Left lung (tissue), 10 donors: ENCODE measurements around the gene UBAC1. TPM values are rescaled to one million over a fixed set of nuclear protein-coding genes. Genes with fewer than 3 reads are reported as not detected.
A peak's percentile ranks its signal among the peaks of the same experiment; 100 is the strongest.

ENCODE experiments used
- ATAC-seq: fragments of 200-7000 bp; cut with Tn5 transposase; one replicate; pipeline ENCODE4 v1.9.1; 2020; ENCODE audit warnings: moderate library complexity
- DNase-seq, 4 donors: peaks; one replicate each; pipeline ENCODE4 v3.0.0-alpha.2; 2013 to 2020
- H3K27ac ChIP-seq, 2 donors: fragments of 200-600 bp; sonication (generic) in 1 of 2; one replicate each; pipeline versions ENCODE4 v1.5.0 to v1.8.0; 2020 to 2021
- H3K27me3 ChIP-seq, 2 donors: fragments of 200-600 bp; sonication (generic) in 1 of 2; one replicate each; pipeline versions ENCODE4 v1.5.0 to v1.8.0; 2020 to 2021
- H3K36me3 ChIP-seq, 2 donors: fragments of 200-600 bp; sonication (generic) in 1 of 2; one replicate each; pipeline versions ENCODE4 v1.5.0 to v1.8.0; 2020 to 2021
- H3K4me1 ChIP-seq, 2 donors: fragments of 200-600 bp; one replicate each; pipeline ENCODE4 v1.8.0; 2021
- H3K4me3 ChIP-seq, 2 donors: fragments of 200-600 bp; sonication (generic) in 1 of 2; one replicate each; pipeline versions ENCODE4 v1.5.0 to v1.8.0; 2020 to 2021; ENCODE audit warnings: mild to moderate bottlenecking in 1 of 2
- H3K9me3 ChIP-seq, 2 donors: fragments of 200-600 bp; sonication (generic) in 1 of 2; one replicate each; pipeline versions ENCODE4 v1.5.0 to v1.8.0; 2020 to 2021
- CTCF ChIP-seq, 2 donors: fragments of 200-600 bp; sonication (generic) in 1 of 2; IDR thresholded peaks; one replicate each; pipeline versions ENCODE4 v1.5.0 to v1.8.0; 2021; ENCODE audit warnings: antibody characterized with exemption in 2 of 2
- intact Hi-C, 2 donors: fragments of 100-400 bp; cut with DNase I; formaldehyde crosslinking; loops; one replicate each; pipeline versions ENCODE4 v1.11.2 to v1.14.2; 2022
- polyA plus RNA-seq, 6 donors: library from polyadenylated mRNA; unstranded; fragments of 120-200 nt; gene quantifications; one replicate each; pipeline ENCODE4 v1.2.1, GENCODE V29; 2013; ENCODE audit not compliant: insufficient read length in 6 of 6
- total RNA-seq, 2 donors: library from RNA; stranded (reverse); fragmentation: NEBNext Ultra II Directional; extraction: Animal tissue kit (Norgen Biotek cat#: 25700); gene quantifications; one replicate each; pipeline ENCODE4 v1.2.1, GENCODE V29; 2021
- donor health status: DM: no; HTN: yes; CAD: no.
- donor health status: DM: no; HTN: no; CAD: no.

The UBAC1 gene
- total and polyA plus RNA-seq, 8 donors, result 28.5 to 40.2 (median 33.5) TPM

DNA sequence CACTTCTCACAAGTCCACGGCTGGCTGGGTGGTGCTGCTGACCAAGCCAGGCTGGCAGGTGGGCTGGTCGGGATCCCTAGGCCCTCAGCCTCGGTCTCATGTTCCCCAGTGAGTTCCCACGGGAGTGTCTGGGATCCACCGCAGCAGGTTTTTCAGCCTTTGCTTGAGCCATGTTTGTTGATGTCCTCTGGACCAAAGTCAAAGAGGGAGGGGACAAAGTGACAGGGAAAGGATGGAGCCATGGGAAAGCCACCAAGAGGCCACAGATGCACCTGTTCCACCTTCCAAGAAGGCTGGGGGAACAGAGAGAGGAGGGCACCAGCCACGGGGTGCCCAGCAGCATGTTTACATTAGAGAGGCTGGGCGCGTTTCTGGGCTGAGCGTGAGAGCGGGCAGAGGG lies 2.8 kb upstream of the UBAC1 start:
- Histone ChIP-seq H3K27ac (no peak overlapping the region), H3K4me3 (no peak overlapping the region), H3K9me3 (no peaks in the 10 kb centered on the region), H3K27me3 (no peaks in the 10 kb centered on the region), H3K4me1 (peaks cover 5 to 45% of the 10 kb centered on the region in 2 donors), H3K36me3 (no peaks in the 10 kb centered on the region)
- DNase-seq (no peak), ATAC-seq (no peak)
- no peak for TF ChIP-seq CTCF (IDR thresholded peaks at IDR 0.05)
- intact Hi-C loops, result no loop called here

GRCh38 chr9:135963338-135963737 lies 2.2 kb upstream of the UBAC1 start:
- TF ChIP-seq CTCF (IDR thresholded peaks at IDR 0.05), result no peak
- ATAC-seq, result no peak
- Histone ChIP-seq H3K36me3 (no peaks in the 10 kb centered on the region), H3K4me3 (no peak overlapping the region), H3K9me3 (no peaks in the 10 kb centered on the region), H3K27me3 (no peaks in the 10 kb centered on the region), H3K4me1 (peaks cover 5 to 45% of the 10 kb centered on the region in 2 donors), H3K27ac (no peak overlapping the region)
- no peak for DNase-seq
- intact Hi-C loops, result no loop called here

- intact Hi-C loops, result no loop called here
- no peaks in the 10 kb centered on the region for H3K27me3 ChIP-seq
- H3K36me3 ChIP-seq, result no peaks in the 10 kb centered on the region
- DNase-seq (no peak), ATAC-seq (no peak)
- H3K9me3 ChIP-seq, result no peaks in the 10 kb centered on the region
- no peak overlapping the region for H3K27ac ChIP-seq
- peaks cover 5 to 45% of the 10 kb centered on the region in 2 donors for H3K4me1 ChIP-seq
- H3K4me3 ChIP-seq, result no peak overlapping the region
- no peak for TF ChIP-seq CTCF (IDR thresholded peaks at IDR 0.05)
Measured at GRCh38 chr9:135962696-135963307, 1.6 kb upstream of the UBAC1 start.

GRCh38 chr9:135961811-135962695 lies 880 bp upstream of the UBAC1 start:
- Histone ChIP-seq H3K9me3 (no peaks in the 10 kb centered on the region), H3K27me3 (no peaks in the 10 kb centered on the region), H3K4me3 (peak overlapping the region in 1 of 2 donors; percentile 79), H3K36me3 (no peaks in the 10 kb centered on the region), H3K4me1 (peaks cover 5 to 39% of the 10 kb centered on the region in 2 donors), H3K27ac (no peak overlapping the region)
- DNase-seq, result no peak
- TF ChIP-seq CTCF (IDR thresholded peaks at IDR 0.05), result no peak
- intact Hi-C loops, result no loop called here
- ATAC-seq, result no peak
